Stimulated activated naive CD4-positive, alpha-beta T cell (primary cell): ENCODE results near the gene LRRTM4.

Source experiments
- DNase-seq, 6 experiments: peaks; one replicate each; lab custom pipeline; 2025; lab: John Stamatoyannopoulos, UW

The LRRTM4 gene

GRCh38 chr2:77521931-77522470, at the start of gene LRRTM4:
LRRTM4 (minus strand) TSS chr2:77522376.
- DNase-seq, result no peak

- DNase-seq, result no peak
Observed at GRCh38 chr2:77571545-77571944, 49.4 kb upstream of the LRRTM4 start.

- DNase-seq, result no peak
Observed at GRCh38 chr2:77567723-77568122, 45.5 kb upstream of the LRRTM4 start.

- DNase-seq, result no peak
Observed at GRCh38 chr2:77566582-77566981, 44.4 kb upstream of the LRRTM4 start.

- no peak for DNase-seq
Observed at GRCh38 chr2:77566131-77566530, 44.0 kb upstream of the LRRTM4 start.

- DNase-seq, result no peak
Observed at GRCh38 chr2:77552956-77553355, 30.8 kb upstream of the LRRTM4 start.

GRCh38 chr2:77538031-77538430, 15.9 kb upstream of the LRRTM4 start:
- DNase-seq, result no peak

GRCh38 chr2:77522888-77523287, 712 bp upstream of the LRRTM4 start:
- no peak for DNase-seq

GRCh38 chr2:77521548-77521891, 656 bp downstream of the LRRTM4 start:
- DNase-seq, result no peak

- no peak for DNase-seq
Observed at GRCh38 chr2:77520641-77521547, 1.3 kb downstream of the LRRTM4 start.

- no peak for DNase-seq
Observed at GRCh38 chr2:77519888-77520506, 2.2 kb downstream of the LRRTM4 start.

GRCh38 chr2:77519164-77519887, 2.9 kb downstream of the LRRTM4 start:
- no peak for DNase-seq

GRCh38 chr2:77518311-77518710, 3.9 kb downstream of the LRRTM4 start:
- DNase-seq, result no peak

GRCh38 chr2:77513191-77513590, 9.0 kb downstream of the LRRTM4 start:
- no peak for DNase-seq

GRCh38 chr2:77512507-77512906, 9.7 kb downstream of the LRRTM4 start:
- DNase-seq, result no peak

GRCh38 chr2:77508511-77508910, 13.7 kb downstream of the LRRTM4 start:
- no peak for DNase-seq

GRCh38 chr2:77507657-77508056, 14.5 kb downstream of the LRRTM4 start:
- no peak for DNase-seq

- DNase-seq, result no peak
Observed at GRCh38 chr2:77488141-77488540, 34.0 kb downstream of the LRRTM4 start.

GRCh38 chr2:77487074-77487803, 34.9 kb downstream of the LRRTM4 start:
- DNase-seq, result no peak

GRCh38 chr2:77484026-77484425, 38.1 kb downstream of the LRRTM4 start:
- DNase-seq, result no peak

- no peak for DNase-seq
Observed at GRCh38 chr2:77479895-77480294, 42.3 kb downstream of the LRRTM4 start.

GRCh38 chr2:77479395-77479794, 42.8 kb downstream of the LRRTM4 start:
- DNase-seq, result no peak
